Astrocyte of the cerebellum (primary cell): Measurements from ENCODE around the gene COPZ1.

Experiments used
- DNase-seq: peaks from one replicate; pipeline ENCODE4 v3.0.0-alpha.2; 2011; ENCODE audit warnings: low read depth
- H3K4me3 ChIP-seq: 2 replicates; pipeline ENCODE4 v1.5.1; 2011; ENCODE audit warnings: mild to moderate bottlenecking, low read depth, low read length, moderate library complexity
- CTCF ChIP-seq: IDR thresholded peaks from 2 replicates; pipeline ENCODE4 v1.5.1; 2012; ENCODE audit warnings: low read length, low read depth, moderate library complexity, mild to moderate bottlenecking; ENCODE audit errors: missing control alignments
- in situ Hi-C: cut with HindIII; loops from 2 replicates; pipeline ENCODE4 v1.10.0; 2017; ENCODE audit warnings: low sequenced_read_pairs

Gene COPZ1

GRCh38 chr12:54376596-54376995 is 51.7 kb downstream of the COPZ1 start:
- TF ChIP-seq CTCF: no peak
- no peak overlapping the region for H3K4me3 ChIP-seq
- in situ Hi-C loops: no loop called here
- no peak for DNase-seq

- no peak for TF ChIP-seq CTCF
- H3K4me3 ChIP-seq: no peak overlapping the region
- in situ Hi-C loops: no loop called here
- no peak for DNase-seq
Measured at GRCh38 chr12:54377007-54377406, 52.1 kb downstream of the COPZ1 start.

- in situ Hi-C loops: no loop called here
- DNase-seq: no peak
- TF ChIP-seq CTCF: no peak
- no peak overlapping the region for H3K4me3 ChIP-seq
Measured at GRCh38 chr12:54377797-54378515, 53.0 kb downstream of the COPZ1 start.

GRCh38 chr12:54378796-54379397 is 54.0 kb downstream of the COPZ1 start:
- no peak for TF ChIP-seq CTCF
- H3K4me3 ChIP-seq: peak overlapping the region; percentile 50
- in situ Hi-C loops: no loop called here

GRCh38 chr12:54379398-54380201 is 54.7 kb downstream of the COPZ1 start:
- DNase-seq: peak; percentile 59
- in situ Hi-C loops: no loop called here
- peak; percentile 100 for TF ChIP-seq CTCF
- peak overlapping the region; percentile 50 for H3K4me3 ChIP-seq

More at GRCh38 chr12:54378796-54379397, 54.0 kb downstream of the COPZ1 start:
- DNase-seq: no peak

- TF ChIP-seq CTCF: no peak
- in situ Hi-C loops: no loop called here
- no peak overlapping the region for H3K4me3 ChIP-seq
- no peak for DNase-seq
Measured at GRCh38 chr12:54381136-54381535, 56.2 kb downstream of the COPZ1 start.
